Daoy (cell line): ENCODE results near the gene TMEM167B. TPM values are rescaled to one million over a fixed set of nuclear protein-coding genes. Genes with fewer than 3 reads are reported as not detected.
"Not testable (repeated sequence)": the region's sequence is repeated elsewhere in the genome, so short reads cannot be mapped to it uniquely, and the experiment has no call there.

Experiments
- DNase-seq: peaks from one replicate; pipeline ENCODE4 v3.0.0-alpha.2; 2015; ENCODE audit warnings: low read depth
- total RNA-seq: library from RNA; depleted of rRNA; stranded (reverse); fragments of >200 nt; shearing (Covaris generic); gene quantifications from 2 replicates; pipeline ENCODE4 v1.2.3, GENCODE V29; 2014; rRNA removed

The TMEM167B gene
- total RNA-seq: 24.8 and 27.9 TPM in 2 replicates

DNA sequence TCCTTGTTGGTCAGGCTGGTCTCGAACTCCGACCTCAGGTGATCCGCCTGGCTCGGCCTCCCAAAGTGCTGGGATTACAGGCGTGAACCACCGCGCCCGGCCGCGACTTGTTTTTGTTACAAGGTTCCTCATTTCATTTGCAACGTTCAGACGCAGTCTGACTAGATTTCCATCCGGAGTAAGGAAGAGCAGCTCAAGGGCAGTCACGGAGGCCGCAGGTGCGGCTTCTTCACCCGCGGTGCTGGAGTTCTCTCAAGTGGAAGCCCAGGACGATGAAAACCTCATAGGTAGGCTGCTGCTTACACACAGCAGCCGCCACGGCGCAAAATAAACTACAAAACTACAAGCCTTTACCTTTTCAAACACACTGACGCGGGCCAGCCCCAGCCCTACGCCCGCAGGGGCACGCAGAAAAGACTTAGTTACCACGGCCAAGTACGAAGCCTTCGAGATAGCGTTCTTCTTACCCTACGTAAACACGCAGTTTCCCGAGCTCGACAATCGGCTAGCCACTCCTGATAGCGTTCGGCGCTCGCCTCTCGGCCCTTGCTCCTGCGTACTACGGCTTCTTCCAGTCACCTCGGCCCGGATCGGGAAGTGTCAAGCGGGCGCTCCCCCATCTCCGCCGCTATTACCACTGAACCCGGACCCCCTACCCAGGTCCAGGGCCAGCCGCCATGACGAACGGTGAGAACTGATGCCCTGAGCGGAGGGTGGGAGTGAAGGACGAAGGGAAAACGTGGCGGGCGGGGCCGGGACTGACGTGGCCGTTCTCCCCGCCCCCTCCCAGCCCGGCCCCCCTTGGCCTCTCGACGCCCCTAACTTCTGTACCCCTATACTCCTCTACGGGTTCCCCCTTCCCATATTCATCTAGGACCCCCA is at the start of gene TMEM167B:
Gene TMEM167B (plus strand): TSS at position 569 of the 882 bp plus-strand sequence. CDS start 109 bp downstream, at position 678.
- DNase-seq: peak; percentile 96

- peak; percentile 62 for DNase-seq
Measured at GRCh38 chr1:109040989-109041620, 49.5 kb upstream of the TMEM167B start.

GRCh38 chr1:109041621-109042468 is 48.7 kb upstream of the TMEM167B start, which contains the start of gene WDR47:
Gene WDR47 (minus strand): TSS chr1:109042102. CDS start chr1:109023512, 18,590 bp downstream.
- DNase-seq: peak; percentile 99

DNA sequence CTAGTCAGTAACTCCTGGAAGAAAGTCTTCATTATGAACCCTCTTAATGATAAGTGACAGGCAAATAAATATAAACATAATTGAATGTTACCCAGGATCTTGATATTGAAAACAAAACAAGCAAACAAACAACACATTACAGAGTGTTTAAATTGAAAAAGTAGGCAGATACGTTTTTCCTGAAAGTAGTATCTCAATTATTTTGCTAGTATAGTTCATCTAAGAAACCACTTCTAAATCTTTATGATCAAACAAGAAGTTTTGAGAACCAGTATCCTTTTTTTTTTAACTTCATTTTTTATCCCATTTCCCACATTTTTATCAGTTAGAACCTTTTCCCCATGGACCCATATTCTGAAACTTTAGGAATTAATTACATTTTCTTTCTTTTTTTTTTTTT is 45.0 kb upstream of the TMEM167B start:
- no peak for DNase-seq

GRCh38 chr1:109046671-109047070 is 43.9 kb upstream of the TMEM167B start:
- DNase-seq: no peak

DNA sequence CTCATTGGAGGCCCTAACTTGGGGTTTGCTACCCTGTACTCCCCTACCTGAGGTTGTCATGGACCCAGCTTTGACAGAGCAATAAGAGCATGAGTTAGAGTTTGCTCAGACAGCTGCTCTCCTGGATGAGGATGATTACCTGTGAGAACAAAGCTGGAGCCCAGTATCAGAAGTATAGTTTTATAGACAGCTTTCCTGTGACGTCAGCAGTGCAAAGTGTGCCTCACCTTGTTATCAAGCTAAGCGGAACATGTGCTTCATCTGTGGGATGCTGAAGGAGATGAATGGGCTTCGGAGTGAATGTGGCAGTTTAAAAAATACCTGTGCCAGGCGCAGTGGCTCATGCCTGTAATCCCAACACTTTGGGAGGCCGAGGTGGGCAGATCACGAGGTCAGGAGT is 43.2 kb upstream of the TMEM167B start:
- no peak for DNase-seq

DNA sequence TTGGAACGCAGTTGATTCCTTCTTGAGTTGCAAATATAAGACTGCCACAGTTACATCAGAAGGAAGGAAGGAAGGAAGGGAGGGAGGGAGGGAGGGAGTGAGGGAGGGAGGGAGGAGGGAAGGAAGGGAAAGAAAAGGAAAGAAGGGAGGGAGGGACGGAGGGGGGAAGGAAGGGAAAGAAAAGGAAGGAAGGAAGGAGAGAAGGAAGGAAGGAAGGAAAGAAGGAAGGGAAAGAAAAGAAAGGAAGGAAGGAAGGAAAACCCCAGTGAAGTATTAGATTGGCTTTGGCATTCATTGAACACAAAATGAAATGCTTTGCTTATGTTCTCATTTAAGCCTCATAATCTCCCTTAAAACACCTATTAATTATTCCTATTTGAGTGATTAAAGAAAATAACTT is 42.2 kb upstream of the TMEM167B start:
- DNase-seq: no peak

DNA sequence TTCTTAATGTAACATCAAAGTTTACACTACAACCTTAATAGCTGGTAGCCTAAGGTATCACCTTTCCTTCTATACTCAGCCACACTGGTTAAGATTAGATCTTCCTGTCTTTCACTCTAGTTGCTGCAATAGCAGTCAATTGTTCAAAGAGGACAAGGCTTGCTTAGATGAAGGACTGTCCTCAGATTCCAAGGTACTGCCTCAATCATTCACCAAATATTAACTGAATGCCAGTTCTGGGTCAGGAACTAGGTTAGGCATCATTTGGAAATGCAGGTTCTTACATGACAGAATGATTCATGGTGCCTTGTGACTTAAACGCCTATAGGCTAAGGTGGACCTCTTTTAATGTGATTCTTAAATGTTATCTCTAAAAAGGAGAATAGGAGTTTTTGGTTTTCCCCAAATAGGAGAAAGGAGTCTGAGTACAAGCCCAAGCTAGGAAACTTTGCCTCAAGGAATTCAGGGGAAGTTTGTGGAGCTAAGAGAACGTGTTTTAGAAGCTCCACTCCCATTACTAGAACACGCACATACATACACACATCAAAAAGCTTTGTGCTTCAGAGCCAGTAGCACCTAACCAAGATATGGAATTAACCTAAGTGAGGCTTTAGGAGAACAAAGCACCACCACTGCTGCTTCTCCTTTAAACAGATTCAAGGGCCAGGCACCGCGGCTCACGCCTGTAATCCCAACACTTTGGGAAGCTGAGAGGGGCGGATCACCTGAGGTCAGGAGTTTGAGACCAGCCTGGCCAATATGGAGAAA is 40.2 kb upstream of the TMEM167B start:
- DNase-seq: no peak

- DNase-seq: not testable (repeated sequence)
Measured at GRCh38 chr1:109052145-109052544, 38.4 kb upstream of the TMEM167B start.

DNA sequence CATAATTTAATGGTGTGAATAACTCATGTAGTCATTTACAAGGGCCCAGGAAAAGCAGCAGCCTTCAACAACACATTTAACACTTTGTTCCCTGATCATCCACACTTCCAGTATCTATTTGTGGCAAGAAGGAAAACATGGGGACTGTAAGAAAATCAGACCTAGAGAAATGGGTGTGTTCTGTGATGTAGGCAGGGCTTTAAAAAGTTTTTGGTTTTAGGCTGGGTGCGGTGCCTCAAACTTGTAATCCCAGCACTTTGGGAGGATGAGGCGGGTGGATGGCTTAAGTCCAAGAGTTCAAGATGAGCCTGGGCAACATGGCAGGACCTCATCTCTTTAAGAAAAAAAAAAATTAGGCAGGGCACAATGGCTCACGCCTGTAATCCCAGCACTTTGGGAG is 34.5 kb upstream of the TMEM167B start:
- no peak for DNase-seq

- DNase-seq: no peak
Measured at GRCh38 chr1:109059026-109059425, 31.5 kb upstream of the TMEM167B start.

- DNase-seq: no peak
Measured at GRCh38 chr1:109060707-109061106, 29.9 kb upstream of the TMEM167B start.

GRCh38 chr1:109061183-109061582 is 29.4 kb upstream of the TMEM167B start:
- no peak for DNase-seq

GRCh38 chr1:109065137-109065536 is 25.4 kb upstream of the TMEM167B start:
- DNase-seq: no peak

GRCh38 chr1:109067883-109068282 is 22.7 kb upstream of the TMEM167B start:
- DNase-seq: no peak

DNA sequence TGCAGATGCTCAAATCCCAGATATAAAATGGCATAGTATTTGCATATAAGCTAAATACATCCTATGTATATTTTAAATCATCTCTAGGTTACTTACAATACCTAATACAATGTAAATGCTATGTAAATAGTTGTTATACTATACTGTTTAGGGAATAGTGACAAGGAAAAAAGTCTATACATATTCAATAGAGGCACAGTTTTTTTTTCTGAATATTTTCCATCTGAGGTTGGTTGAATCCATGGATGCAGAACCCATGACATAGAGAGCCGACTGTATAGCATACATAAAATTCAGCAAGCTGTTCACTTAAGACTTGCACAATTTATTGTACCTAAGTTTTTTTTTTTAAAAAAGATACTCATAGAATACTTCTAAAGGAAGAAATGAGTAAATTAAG is 21.3 kb upstream of the TMEM167B start:
- no peak for DNase-seq

- peak; percentile 99 for DNase-seq
Measured at GRCh38 chr1:109075531-109076490, 14.8 kb upstream of the TMEM167B start, which contains the start of gene TAF13. Gene TAF13 (minus strand): TSS chr1:109076003. CDS start chr1:109075947, 56 bp downstream.

DNA sequence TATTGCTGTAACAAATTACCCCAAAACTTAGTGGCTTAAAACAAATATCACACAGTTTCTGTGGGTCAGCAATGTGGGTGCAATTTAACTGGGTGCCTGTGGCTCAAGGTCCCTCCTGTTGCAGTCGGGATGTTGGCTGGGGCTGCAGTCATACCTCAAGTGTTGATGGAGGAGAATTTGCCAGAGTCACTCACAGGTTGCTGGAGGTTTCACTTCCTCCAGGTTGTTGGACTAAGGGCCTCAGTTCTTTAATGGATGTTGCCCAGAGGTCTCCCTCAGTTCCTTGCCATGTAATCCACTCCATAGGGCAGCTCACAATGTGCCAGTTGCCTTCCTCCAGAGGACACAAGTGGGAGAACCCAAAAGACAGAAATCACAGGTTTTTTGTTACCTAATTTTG is 12.2 kb upstream of the TMEM167B start:
- no peak for DNase-seq

- no peak for DNase-seq
Measured at GRCh38 chr1:109079240-109079622, 11.3 kb upstream of the TMEM167B start.
